GM23338 (cell line): ENCODE data around the gene ANKFY1.

ENCODE experiments used
- EZH2phosphoT487 ChIP-seq: fragments of 200-600 bp; sonication (generic); IDR thresholded peaks from one replicate; pipeline ENCODE4 v1.8.1; 2018; ENCODE audit warnings: antibody characterized with exemption; ENCODE audit not compliant: unreplicated experiment
- NANOG ChIP-seq: IDR thresholded peaks from 2 replicates; pipeline ENCODE4 v1.6.1; 2016; ENCODE audit warnings: antibody characterized with exemption, borderline replicate concordance
- TF ChIP-seq, protein P1 (sequence below), 2 experiments: fragments of 200-600 bp in 1 of 2; sonication (generic) in 1 of 2; conservative IDR thresholded peaks; 2 replicates each; pipeline versions ENCODE4 v1.5.1 to v1.6.1; 2016 to 2017; ENCODE audit warnings: antibody characterized with exemption in 2 of 2, low read depth in 2 of 2, mild to moderate bottlenecking in 2 of 2, moderate library complexity in 1 of 2

DNA sequence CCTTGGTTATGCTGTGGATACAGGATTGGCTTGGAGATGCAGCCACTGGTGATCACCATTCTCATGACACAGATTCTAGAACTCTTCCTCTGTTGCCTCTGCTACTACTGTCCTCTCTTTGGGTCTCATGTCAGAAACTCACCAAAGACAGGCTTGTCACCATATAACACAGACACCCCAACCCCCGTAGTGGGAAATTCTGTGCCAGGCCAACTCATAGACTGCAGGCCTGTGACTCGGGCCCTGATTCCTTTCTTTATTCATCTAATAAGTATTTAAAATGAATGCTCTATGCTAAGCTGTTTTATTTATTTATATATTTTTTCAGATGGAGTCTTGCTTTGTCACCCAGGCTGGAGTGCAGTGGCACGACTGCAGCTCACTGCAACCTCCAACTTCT lies 111.3 kb downstream of the ANKFY1 start:
- TF ChIP-seq, protein P1, sequence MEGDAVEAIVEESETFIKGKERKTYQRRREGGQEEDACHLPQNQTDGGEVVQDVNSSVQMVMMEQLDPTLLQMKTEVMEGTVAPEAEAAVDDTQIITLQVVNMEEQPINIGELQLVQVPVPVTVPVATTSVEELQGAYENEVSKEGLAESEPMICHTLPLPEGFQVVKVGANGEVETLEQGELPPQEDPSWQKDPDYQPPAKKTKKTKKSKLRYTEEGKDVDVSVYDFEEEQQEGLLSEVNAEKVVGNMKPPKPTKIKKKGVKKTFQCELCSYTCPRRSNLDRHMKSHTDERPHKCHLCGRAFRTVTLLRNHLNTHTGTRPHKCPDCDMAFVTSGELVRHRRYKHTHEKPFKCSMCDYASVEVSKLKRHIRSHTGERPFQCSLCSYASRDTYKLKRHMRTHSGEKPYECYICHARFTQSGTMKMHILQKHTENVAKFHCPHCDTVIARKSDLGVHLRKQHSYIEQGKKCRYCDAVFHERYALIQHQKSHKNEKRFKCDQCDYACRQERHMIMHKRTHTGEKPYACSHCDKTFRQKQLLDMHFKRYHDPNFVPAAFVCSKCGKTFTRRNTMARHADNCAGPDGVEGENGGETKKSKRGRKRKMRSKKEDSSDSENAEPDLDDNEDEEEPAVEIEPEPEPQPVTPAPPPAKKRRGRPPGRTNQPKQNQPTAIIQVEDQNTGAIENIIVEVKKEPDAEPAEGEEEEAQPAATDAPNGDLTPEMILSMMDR (conservative IDR thresholded peaks at IDR 0.05; ENCODE audit: low read depth in 2 of 2) = no peak
- TF ChIP-seq NANOG (no peak), EZH2phosphoT487 (no peak)
